T-cell (primary cell): ENCODE data around the gene FOXE1. TPM values are rescaled to one million over a fixed set of nuclear protein-coding genes. Genes with fewer than 3 reads are reported as not detected.

ENCODE experiments used
- ATAC-seq, 4 experiments: fragments of 200-7000 bp in 3 of 4; fragments of 150-1000 bp in 1 of 4; cut with Tn5 transposase; replicated peaks in 1 of 4; 1 replicate in 3 of 4; 2 replicates in 1 of 4; pipeline ENCODE4 v1.10.0; 2021; ENCODE audit warnings: moderate library complexity in 3 of 4, mild to moderate bottlenecking in 2 of 4, moderate number of reproducible peaks in 1 of 4
- CTCF ChIA-PET, 2 donors: fragments of 300-600 bp; sonication (Branson Sonifier 250); formaldehyde crosslinking; loops; one replicate each; lab custom pipeline; 2022; ENCODE audit warnings: antibody characterized with exemption in 2 of 2; lab: Charles Lee
- POLR2A ChIA-PET, 2 donors: fragments of 300-600 bp; sonication (Branson Sonifier 250); formaldehyde crosslinking; loops; one replicate each; lab custom pipeline; 2022; ENCODE audit warnings: antibody characterized with exemption in 2 of 2; lab: Charles Lee
- DNase-seq, 35 experiments: peaks; one replicate each; pipeline versions ENCODE4 v3.0.0 to v3.0.0-alpha.2; 2013 to 2023
- H3K27ac ChIP-seq: one replicate; pipeline ENCODE4 v1.5.1; 2013; ENCODE audit warnings: low read length
- H3K27me3 ChIP-seq, 2 experiments: replicated peaks in 1 of 2; 1 replicate in 1 of 2; 2 replicates in 1 of 2; pipeline versions ENCODE4 v1.6.1 to v1.7.0; 2013; ENCODE audit warnings: low read length in 1 of 2, mixed read lengths in 1 of 2; ENCODE audit not compliant: control insufficient read depth in 2 of 2, insufficient read depth in 2 of 2; ENCODE audit errors: extremely low read depth in 1 of 2
- H3K36me3 ChIP-seq, 2 donors: 1 replicate in 1 of 2; 2 replicates in 1 of 2; pipeline versions ENCODE4 v1.6.1 to v1.7.0; 2013; ENCODE audit warnings: low read length in 1 of 2; ENCODE audit not compliant: control insufficient read depth in 2 of 2, insufficient read depth in 1 of 2; ENCODE audit errors: extremely low read depth in 1 of 2
- H3K4me1 ChIP-seq, 2 experiments: 1 replicate in 1 of 2; 2 replicates in 1 of 2; pipeline versions ENCODE4 v1.6.1 to v1.7.0; 2013; ENCODE audit warnings: low read length in 2 of 2, mixed read lengths in 1 of 2; ENCODE audit not compliant: insufficient read depth in 2 of 2, control insufficient read depth in 1 of 2; ENCODE audit errors: extremely low read depth in 1 of 2
- H3K4me3 ChIP-seq, 2 donors: 1 replicate in 1 of 2; 2 replicates in 1 of 2; pipeline versions ENCODE4 v1.5.1 to v1.7.0; 2013; ENCODE audit warnings: mild to moderate bottlenecking in 2 of 2, low read length in 1 of 2, moderate library complexity in 1 of 2; ENCODE audit not compliant: control insufficient read depth in 1 of 2; ENCODE audit errors: extremely low read depth in 1 of 2
- H3K9me3 ChIP-seq: 2 replicates; pipeline ENCODE4 v1.7.0; 2013
- H3K27ac Mint-ChIP-seq, 2 donors: one replicate each; pipeline ENCODE4 v1.8.0; 2020 to 2021; ENCODE audit warnings: mild to moderate bottlenecking in 2 of 2, mixed read lengths in 2 of 2
- H3K27me3 Mint-ChIP-seq, 2 donors: one replicate each; pipeline ENCODE4 v1.8.0; 2021 to 2022; ENCODE audit warnings: mixed read lengths in 2 of 2
- H3K36me3 Mint-ChIP-seq: one replicate; pipeline ENCODE4 v1.8.0; 2021; ENCODE audit warnings: mixed read lengths
- H3K4me1 Mint-ChIP-seq, 3 donors: one replicate each; pipeline ENCODE4 v1.8.0; 2020 to 2022; ENCODE audit warnings: mixed read lengths in 3 of 3, mild to moderate bottlenecking in 1 of 3
- H3K4me3 Mint-ChIP-seq, 3 donors: one replicate each; pipeline ENCODE4 v1.8.0; 2020 to 2022; ENCODE audit warnings: mild to moderate bottlenecking in 3 of 3, mixed read lengths in 3 of 3, moderate library complexity in 3 of 3
- H3K9me3 Mint-ChIP-seq, 3 donors: one replicate each; pipeline ENCODE4 v1.8.0; 2020 to 2022; ENCODE audit warnings: mixed read lengths in 3 of 3
- WGBS: methylation state at CpG from one replicate; pipeline ENCODE4 v1.1.5; 2013; ENCODE audit warnings: missing lambda C conversion rate; ENCODE audit not compliant: insufficient coverage; 5-methylcytosine and 5-hydroxymethylcytosine counted together
- total RNA-seq, 35 experiments: library from RNA in 6 of 35; stranded (reverse) in 6 of 35; fragments of 120-200 nt in 1 of 35; gene quantifications; one replicate each; pipeline versions ENCODE4 v1.2.1 to v1.2.4 and lab custom pipeline; 2013 to 2026

FOXE1 gene
- total RNA-seq, 5 donors from 2014 or later (not counting 1 experiment from before 2014, with no cell fraction given), result 0.06 to 0.14 (median 0.11) TPM; not detected in 1

DNA sequence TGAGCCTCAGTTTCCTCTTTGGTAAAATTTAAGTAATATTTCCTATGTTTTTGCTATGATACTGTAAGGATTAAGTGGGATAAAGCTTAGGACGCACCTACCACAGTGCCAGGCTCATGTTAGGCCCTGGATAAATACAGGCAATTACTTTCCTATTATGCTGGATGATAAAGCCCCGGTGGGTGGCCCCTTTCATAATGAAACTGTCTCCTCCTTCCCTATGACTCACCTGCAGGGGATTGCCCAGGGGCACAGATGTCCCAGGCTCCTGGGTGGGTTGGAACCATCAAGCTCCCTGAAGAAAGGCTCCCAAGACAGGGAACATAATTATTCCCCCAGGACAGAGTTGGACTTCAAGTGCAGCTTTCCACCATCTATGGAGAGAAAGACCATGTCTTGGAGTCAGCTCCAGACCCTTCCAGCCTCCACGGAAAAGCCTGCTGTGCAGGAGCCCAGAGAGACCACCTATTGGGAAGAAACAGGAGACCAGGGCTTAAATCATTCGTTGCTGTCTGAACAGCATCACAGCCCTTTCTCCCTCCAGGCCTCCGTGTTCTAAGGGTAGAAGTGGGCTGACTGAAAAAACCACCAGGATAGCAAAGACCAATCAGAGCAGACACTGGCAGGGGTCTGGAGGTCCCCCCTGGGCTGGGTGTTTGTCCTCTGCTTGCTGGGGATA, 43.2 kb upstream of the FOXE1 start:
- no peaks in the 10 kb centered on the region for H3K36me3 Mint-ChIP-seq
- Histone ChIP-seq H3K27ac (no peak overlapping the region), H3K9me3 (no peaks in the 10 kb centered on the region), H3K4me1 (no peaks in the 10 kb centered on the region), H3K27me3 (peaks cover 10 to 13% of the 10 kb centered on the region in 2 experiments), H3K4me3 (no peak overlapping the region), H3K36me3 (no peaks in the 10 kb centered on the region)
- WGBS, result 31% methylated on average over 2 of the region's 5 CpGs
- POLR2A ChIA-PET, result no interaction called here
- H3K9me3 Mint-ChIP-seq, result peaks cover 0 to 13% (median 2%) of the 10 kb centered on the region in 3 donors
- CTCF ChIA-PET, result no interaction called here
- no peak for ATAC-seq
- no peak overlapping the region for H3K27ac Mint-ChIP-seq
- H3K27me3 Mint-ChIP-seq, result peaks cover 11 to 14% of the 10 kb centered on the region in 2 donors
- H3K4me3 Mint-ChIP-seq, result no peak overlapping the region
- no peak for DNase-seq
- no peaks in the 10 kb centered on the region for H3K4me1 Mint-ChIP-seq

- Mint-ChIP-seq H3K4me1 (no peaks in the 10 kb centered on the region), H3K4me3 (no peak overlapping the region), H3K36me3 (no peaks in the 10 kb centered on the region), H3K27ac (no peak overlapping the region), H3K27me3 (peaks cover 6 to 7% of the 10 kb centered on the region in 2 donors), H3K9me3 (peaks cover 0 to 13% (median 2%) of the 10 kb centered on the region in 3 donors)
- Histone ChIP-seq H3K36me3 (no peaks in the 10 kb centered on the region), H3K27me3 (peaks cover 8 to 10% of the 10 kb centered on the region in 2 experiments), H3K9me3 (no peaks in the 10 kb centered on the region), H3K4me3 (no peak overlapping the region), H3K27ac (no peak overlapping the region), H3K4me1 (no peaks in the 10 kb centered on the region)
- 88% methylated on average over 3 of the region's 7 CpGs for WGBS
- POLR2A ChIA-PET, result no interaction called here
- CTCF ChIA-PET, result no interaction called here
- ATAC-seq (no peak), DNase-seq (no peak)
Observed at GRCh38 chr9:97811533-97812246, 41.3 kb upstream of the FOXE1 start.

DNA sequence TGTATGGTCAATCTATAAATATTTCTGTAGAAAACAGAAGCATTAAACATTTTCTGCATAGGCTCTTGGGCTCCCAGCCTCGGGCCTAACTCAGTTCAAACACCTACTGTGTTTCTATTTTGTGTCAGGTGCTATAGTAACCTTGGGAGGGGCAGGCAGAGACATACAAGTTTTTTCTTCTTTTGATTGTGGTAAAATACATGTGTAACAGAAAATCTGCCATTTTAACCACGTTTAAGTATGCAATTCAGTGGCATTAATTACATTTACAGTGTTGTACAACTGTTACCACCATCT, 40.8 kb upstream of the FOXE1 start:
- H3K27me3 Mint-ChIP-seq, result peaks cover 4 to 5% of the 10 kb centered on the region in 2 donors
- ATAC-seq (no peak), DNase-seq (no peak)
- Histone ChIP-seq H3K36me3 (no peaks in the 10 kb centered on the region), H3K27me3 (peaks cover 8 to 10% of the 10 kb centered on the region in 2 experiments), H3K4me1 (no peaks in the 10 kb centered on the region), H3K9me3 (no peaks in the 10 kb centered on the region), H3K4me3 (no peak overlapping the region), H3K27ac (no peak overlapping the region)
- no CpG with 5 or more reads among the region's 2 CpGs for WGBS
- POLR2A ChIA-PET, result no interaction called here
- H3K27ac Mint-ChIP-seq, result no peak overlapping the region
- no peaks in the 10 kb centered on the region for H3K4me1 Mint-ChIP-seq
- H3K36me3 Mint-ChIP-seq, result no peaks in the 10 kb centered on the region
- H3K4me3 Mint-ChIP-seq, result no peak overlapping the region
- peaks cover 0 to 13% (median 2%) of the 10 kb centered on the region in 3 donors for H3K9me3 Mint-ChIP-seq
- CTCF ChIA-PET, result no interaction called here

DNA sequence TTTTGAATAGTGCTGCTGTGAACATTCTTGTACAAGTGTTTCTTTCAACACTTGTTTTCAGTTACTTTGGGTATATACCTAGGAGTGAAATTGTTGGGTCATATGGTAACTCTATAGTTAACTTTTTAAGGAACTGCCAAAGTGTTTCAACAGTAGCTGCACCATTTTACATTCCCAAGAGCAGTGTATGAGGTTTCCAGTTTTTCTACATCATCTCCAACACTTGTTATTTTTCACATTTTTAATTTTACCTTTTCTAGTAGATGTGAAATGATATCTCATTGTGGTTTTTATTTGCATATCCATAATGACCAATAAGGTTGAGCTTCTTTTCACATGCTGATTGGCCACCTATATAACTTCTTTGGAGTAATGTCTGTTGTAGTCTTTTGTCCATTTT, 40.0 kb upstream of the FOXE1 start:
- Mint-ChIP-seq H3K4me1 (no peaks in the 10 kb centered on the region), H3K36me3 (no peaks in the 10 kb centered on the region), H3K4me3 (no peak overlapping the region), H3K27me3 (peaks cover 12 to 13% of the 10 kb centered on the region in 2 donors), H3K9me3 (peaks cover 0 to 13% (median 2%) of the 10 kb centered on the region in 3 donors), H3K27ac (no peak overlapping the region)
- Histone ChIP-seq H3K36me3 (no peaks in the 10 kb centered on the region), H3K4me3 (no peak overlapping the region), H3K27ac (no peak overlapping the region), H3K9me3 (no peaks in the 10 kb centered on the region), H3K27me3 (peaks cover 8% of the 10 kb centered on the region in 2 experiments), H3K4me1 (no peaks in the 10 kb centered on the region)
- DNase-seq, result no peak
- CTCF ChIA-PET, result no interaction called here
- ATAC-seq, result no peak
- POLR2A ChIA-PET, result no interaction called here

GRCh38 chr9:97819735-97820134, 33.3 kb upstream of the FOXE1 start:
- no peak overlapping the region for H3K4me3 Mint-ChIP-seq
- POLR2A ChIA-PET, result no interaction called here
- H3K4me3 ChIP-seq, result no peak overlapping the region
- no peak overlapping the region for H3K27ac Mint-ChIP-seq
- peaks cover 3 to 4% (median 4%) of the 10 kb centered on the region in 3 donors for H3K9me3 Mint-ChIP-seq
- H3K36me3 Mint-ChIP-seq, result peaks cover 7% of the 10 kb centered on the region
- no peak overlapping the region for H3K27ac ChIP-seq
- H3K36me3 ChIP-seq, result no peaks in the 10 kb centered on the region
- DNase-seq (no peak), ATAC-seq (no peak)
- peaks cover 42 to 44% of the 10 kb centered on the region in 2 donors for H3K27me3 Mint-ChIP-seq
- H3K9me3 ChIP-seq, result peaks cover 4% of the 10 kb centered on the region
- H3K4me1 ChIP-seq, result no peaks in the 10 kb centered on the region
- CTCF ChIA-PET, result interaction anchor here in 1 of 2 donors (0.7 kb wide), 1 partner anchor 1809 kb away, joined by 3 read pairs; no protein-coding TSS in a partner anchor
- WGBS, result no CpG with 5 or more reads among the region's 1 CpG
- H3K27me3 ChIP-seq, result peaks cover 6 to 15% of the 10 kb centered on the region in 2 experiments
- H3K4me1 Mint-ChIP-seq, result no peaks in the 10 kb centered on the region

GRCh38 chr9:97820373-97820772, 32.7 kb upstream of the FOXE1 start:
- peaks cover 7% of the 10 kb centered on the region for H3K36me3 Mint-ChIP-seq
- H3K4me1 Mint-ChIP-seq, result no peaks in the 10 kb centered on the region
- no peak for ATAC-seq
- peaks cover 48% of the 10 kb centered on the region in 2 donors for H3K27me3 Mint-ChIP-seq
- no peak overlapping the region for H3K27ac ChIP-seq
- POLR2A ChIA-PET, result no interaction called here
- CTCF ChIA-PET, result no interaction called here
- peaks cover 6 to 18% of the 10 kb centered on the region in 2 experiments for H3K27me3 ChIP-seq
- H3K4me3 ChIP-seq, result no peak overlapping the region
- peaks cover 3 to 4% (median 4%) of the 10 kb centered on the region in 3 donors for H3K9me3 Mint-ChIP-seq
- no peak for DNase-seq
- no peaks in the 10 kb centered on the region for H3K4me1 ChIP-seq
- H3K36me3 ChIP-seq, result no peaks in the 10 kb centered on the region
- no peak overlapping the region for H3K4me3 Mint-ChIP-seq
- WGBS, result no CpG with 5 or more reads among the region's 1 CpG
- H3K9me3 ChIP-seq, result peaks cover 4% of the 10 kb centered on the region
- no peak overlapping the region for H3K27ac Mint-ChIP-seq
